K562 (cell line): Measurements from ENCODE around the gene NTN1. TPM values are rescaled to one million over a fixed set of nuclear protein-coding genes. Genes with fewer than 3 reads are reported as not detected.

Experiments used
- ATAC-seq: fragments of 200-7000 bp; cut with Tn5 transposase; 3 replicates; pipeline ENCODE4 v1.9.1; 2020; ENCODE audit warnings: moderate library complexity
- BruUV-seq: library from RNA; stranded (reverse); fragments of 400-500 nt; replicated peaks from 2 replicates; lab custom pipeline; 2021; lab: Mats Ljungman, UMichigan
- CTCF ChIA-PET: fragments of 300-600 bp; formaldehyde crosslinking; extraction: SDS; loops from one replicate; lab custom pipeline; 2021; ENCODE audit warnings: low intra/inter-chr PET ratio; lab: Yijun Ruan, JAX
- POLR2A ChIA-PET: fragments of 300-600, 350-650 bp; sonication (Branson Sonifier 250); formaldehyde crosslinking; extraction: SDS; loops from one replicate; lab custom pipeline; 2021; ENCODE audit warnings: antibody characterized with exemption, inconsistent platforms; lab: Yijun Ruan, JAX
- DNase-seq, 4 experiments: peaks; one replicate each; pipeline versions ENCODE4 v3.0.0 to v3.0.0-alpha.2; 2011 to 2018; ENCODE audit warnings: low spot score in 3 of 4, mixed read lengths in 3 of 4; ENCODE audit errors: extremely low read depth in 1 of 4
- FAIRE-seq: peaks from 2 replicates; lab custom pipeline; 2011; peaks lifted over from hg19 to GRCh38; lab: Jason Lieb, UNC
- H2AFZ ChIP-seq: 2 replicates; pipeline ENCODE4 v1.6.0; 2011; ENCODE audit warnings: low read depth, low read length, control low read depth, inconsistent platforms
- H3K27ac ChIP-seq: fragments of 200-600 bp; 3 replicates; pipeline ENCODE4 v1.8.0; 2011; ENCODE audit warnings: low read depth, mild to moderate bottlenecking, control low read depth, inconsistent platforms, low read length, moderate library complexity, mixed read lengths; ENCODE audit errors: extremely low read depth
- H3K27me3 ChIP-seq, 2 experiments: fragments of 300-600 bp in 1 of 2; 2 replicates in 1 of 2; 3 replicates in 1 of 2; pipeline versions ENCODE4 v1.6.0 to v1.8.0; 2011; ENCODE audit warnings: inconsistent platforms in 2 of 2, low read length in 2 of 2, mild to moderate bottlenecking in 1 of 2, mixed read lengths in 1 of 2, moderate library complexity in 1 of 2; ENCODE audit not compliant: control insufficient read depth in 2 of 2, insufficient read depth in 2 of 2
- H3K36me3 ChIP-seq: fragments of 300-600 bp; 3 replicates; pipeline ENCODE4 v1.8.0; 2011; ENCODE audit warnings: mild to moderate bottlenecking, low read length, inconsistent platforms; ENCODE audit not compliant: control insufficient read depth, insufficient read depth
- H3K4me1 ChIP-seq, 2 experiments: fragments of 200-600 bp in 1 of 2; replicated peaks in 1 of 2; 2 replicates in 1 of 2; 3 replicates in 1 of 2; pipeline versions ENCODE4 v1.5.1 to v1.8.0; 2011; ENCODE audit warnings: inconsistent platforms in 2 of 2, low read length in 2 of 2, mild to moderate bottlenecking in 1 of 2, mixed read lengths in 1 of 2, moderate library complexity in 1 of 2; ENCODE audit not compliant: control insufficient read depth in 2 of 2, insufficient read depth in 2 of 2
- H3K4me2 ChIP-seq: 2 replicates; pipeline ENCODE4 v1.6.1; 2011; ENCODE audit warnings: low read length, control low read depth, inconsistent platforms, mixed read lengths; ENCODE audit not compliant: insufficient read depth
- H3K4me3 ChIP-seq: fragments of 200-600 bp; sonication (generic), shearing (Covaris generic); 2 replicates; pipeline ENCODE4 v1.5.1; 2016; ENCODE audit warnings: control low read depth, inconsistent platforms
- H3K79me2 ChIP-seq: fragments of 200-600 bp; 3 replicates; pipeline ENCODE4 v1.8.0; 2011; ENCODE audit warnings: low read length, inconsistent platforms; ENCODE audit not compliant: control insufficient read depth, insufficient read depth
- H3K9ac ChIP-seq, 2 experiments: 2 replicates each; pipeline versions ENCODE4 v1.6.0 to v1.6.1; 2011; ENCODE audit warnings: low read depth in 2 of 2, low read length in 2 of 2, control low read depth in 1 of 2, inconsistent platforms in 1 of 2, mild to moderate bottlenecking in 1 of 2, mixed read lengths in 1 of 2; ENCODE audit not compliant: insufficient read depth in 1 of 2
- H3K9me1 ChIP-seq: one replicate; pipeline ENCODE4 v1.6.0; 2011; ENCODE audit warnings: inconsistent platforms, mild to moderate bottlenecking, low read length, moderate library complexity; ENCODE audit not compliant: control insufficient read depth, insufficient read depth
- H3K9me3 ChIP-seq: replicated peaks from 2 replicates; pipeline ENCODE4 v1.5.1; 2011; ENCODE audit warnings: low read depth, low read length, inconsistent platforms; ENCODE audit not compliant: control insufficient read depth, insufficient read depth
- H4K20me1 ChIP-seq: replicated peaks from 2 replicates; pipeline ENCODE4 v1.6.1; 2011; ENCODE audit warnings: low read length, inconsistent platforms, mixed read lengths; ENCODE audit not compliant: control insufficient read depth, insufficient read depth
- HLTF ChIP-seq: fragments of 450-650 bp; IDR thresholded peaks from 2 replicates; pipeline ENCODE4 v1.6.1; 2016
- NCOA6 ChIP-seq: fragments of 450-650 bp; IDR thresholded peaks from 2 replicates; pipeline ENCODE4 v1.6.1; 2017; ENCODE audit warnings: mild to moderate bottlenecking
- NR0B1 ChIP-seq: fragments of 450-650 bp; IDR thresholded peaks from one replicate; pipeline ENCODE4 v1.6.1; 2018; ENCODE audit warnings: mild to moderate bottlenecking, moderate library complexity; ENCODE audit not compliant: partially characterized antibody
- SIN3A ChIP-seq, 2 experiments: fragments of 150-350 bp in 1 of 2; IDR thresholded peaks; 2 replicates each; pipeline ENCODE4 v1.6.1; 2011 to 2016; ENCODE audit warnings: borderline replicate concordance in 2 of 2, low read depth in 2 of 2, low read length in 2 of 2, mild to moderate bottlenecking in 2 of 2, moderate library complexity in 2 of 2; ENCODE audit not compliant: control insufficient read depth in 1 of 2
- SMARCE1 ChIP-seq: fragments of 450-650 bp; IDR thresholded peaks from 2 replicates; pipeline ENCODE4 v1.7.1; 2016; ENCODE audit warnings: mild to moderate bottlenecking
- STAT5A ChIP-seq: IDR thresholded peaks from 2 replicates; pipeline ENCODE4 v1.6.1; 2012; ENCODE audit warnings: low read length, inconsistent platforms, borderline replicate concordance
- ZNF134 ChIP-seq: fragments of 250-450 bp; sonication (Bioruptor Pico); conservative IDR thresholded peaks from 2 replicates; pipeline ENCODE4 v1.4.0; 2020
- WGBS: fragments of 100-300 bp; shearing (Covaris generic); methylation state at CpG from one replicate; pipeline ENCODE4 v1.1.6; 2016; ENCODE audit warnings: low coverage, mixed read lengths; ENCODE audit not compliant: insufficient coverage; ENCODE audit errors: missing lambda C conversion rate; 5-methylcytosine and 5-hydroxymethylcytosine counted together
- in situ Hi-C: fragments of 300-500 bp; cut with MboI; formaldehyde crosslinking; loops from 4 replicates; pipeline ENCODE4 v1.15.0; 2018; ENCODE audit warnings: inconsistent platforms, mixed read lengths
- intact Hi-C: fragments of 100-400 bp; cut with micrococcal nuclease; formaldehyde crosslinking; loops from 2 replicates; pipeline ENCODE4 v1.14.2; 2022
- polyA plus RNA-seq, 8 experiments: library from polyadenylated mRNA; depleted of rRNA in 4 of 8; stranded (reverse) in 5 of 8; unstranded in 3 of 8; fragments of >200 nt; fragmentation: Nextera tagmentation in 2 of 8; fragmentation: Illumina TruSeq in 1 of 8; extraction: Ambion mirVana in 2 of 8; extraction: Trizol in 1 of 8; gene quantifications; 2 replicates each; pipeline versions ENCODE4 v1.2.1 to v1.2.3, GENCODE V29; 2011 to 2014; ENCODE audit warnings: inconsistent platforms in 1 of 8, missing spikeins in 1 of 8
- total RNA-seq, 7 experiments: library from RNA; depleted of rRNA in 6 of 7; stranded (reverse); fragments of >200 nt in 6 of 7; fragmentation: Illumina TruSeq in 2 of 7; extraction: Trizol in 2 of 7; gene quantifications; 2 replicates each; pipeline versions ENCODE4 v1.2.1 to v1.2.3, GENCODE V29; 2011 to 2021; ENCODE audit warnings: low replicate concordance in 1 of 7
- TF ChIP-seq, protein P1 (sequence below), 2 experiments: fragments of 450-650 bp; IDR thresholded peaks; 2 replicates each; pipeline ENCODE4 v1.6.1; 2016; ENCODE audit warnings: mild to moderate bottlenecking in 2 of 2, borderline replicate concordance in 1 of 2, low read depth in 1 of 2, moderate library complexity in 1 of 2

Gene NTN1
- total and polyA plus RNA-seq, 9 of the 15 experiments (the other 6 are each of a cell fraction or from before 2014, with no cell fraction given) = 0.02 TPM; not detected in 8

- TF ChIP-seq, protein P1, sequence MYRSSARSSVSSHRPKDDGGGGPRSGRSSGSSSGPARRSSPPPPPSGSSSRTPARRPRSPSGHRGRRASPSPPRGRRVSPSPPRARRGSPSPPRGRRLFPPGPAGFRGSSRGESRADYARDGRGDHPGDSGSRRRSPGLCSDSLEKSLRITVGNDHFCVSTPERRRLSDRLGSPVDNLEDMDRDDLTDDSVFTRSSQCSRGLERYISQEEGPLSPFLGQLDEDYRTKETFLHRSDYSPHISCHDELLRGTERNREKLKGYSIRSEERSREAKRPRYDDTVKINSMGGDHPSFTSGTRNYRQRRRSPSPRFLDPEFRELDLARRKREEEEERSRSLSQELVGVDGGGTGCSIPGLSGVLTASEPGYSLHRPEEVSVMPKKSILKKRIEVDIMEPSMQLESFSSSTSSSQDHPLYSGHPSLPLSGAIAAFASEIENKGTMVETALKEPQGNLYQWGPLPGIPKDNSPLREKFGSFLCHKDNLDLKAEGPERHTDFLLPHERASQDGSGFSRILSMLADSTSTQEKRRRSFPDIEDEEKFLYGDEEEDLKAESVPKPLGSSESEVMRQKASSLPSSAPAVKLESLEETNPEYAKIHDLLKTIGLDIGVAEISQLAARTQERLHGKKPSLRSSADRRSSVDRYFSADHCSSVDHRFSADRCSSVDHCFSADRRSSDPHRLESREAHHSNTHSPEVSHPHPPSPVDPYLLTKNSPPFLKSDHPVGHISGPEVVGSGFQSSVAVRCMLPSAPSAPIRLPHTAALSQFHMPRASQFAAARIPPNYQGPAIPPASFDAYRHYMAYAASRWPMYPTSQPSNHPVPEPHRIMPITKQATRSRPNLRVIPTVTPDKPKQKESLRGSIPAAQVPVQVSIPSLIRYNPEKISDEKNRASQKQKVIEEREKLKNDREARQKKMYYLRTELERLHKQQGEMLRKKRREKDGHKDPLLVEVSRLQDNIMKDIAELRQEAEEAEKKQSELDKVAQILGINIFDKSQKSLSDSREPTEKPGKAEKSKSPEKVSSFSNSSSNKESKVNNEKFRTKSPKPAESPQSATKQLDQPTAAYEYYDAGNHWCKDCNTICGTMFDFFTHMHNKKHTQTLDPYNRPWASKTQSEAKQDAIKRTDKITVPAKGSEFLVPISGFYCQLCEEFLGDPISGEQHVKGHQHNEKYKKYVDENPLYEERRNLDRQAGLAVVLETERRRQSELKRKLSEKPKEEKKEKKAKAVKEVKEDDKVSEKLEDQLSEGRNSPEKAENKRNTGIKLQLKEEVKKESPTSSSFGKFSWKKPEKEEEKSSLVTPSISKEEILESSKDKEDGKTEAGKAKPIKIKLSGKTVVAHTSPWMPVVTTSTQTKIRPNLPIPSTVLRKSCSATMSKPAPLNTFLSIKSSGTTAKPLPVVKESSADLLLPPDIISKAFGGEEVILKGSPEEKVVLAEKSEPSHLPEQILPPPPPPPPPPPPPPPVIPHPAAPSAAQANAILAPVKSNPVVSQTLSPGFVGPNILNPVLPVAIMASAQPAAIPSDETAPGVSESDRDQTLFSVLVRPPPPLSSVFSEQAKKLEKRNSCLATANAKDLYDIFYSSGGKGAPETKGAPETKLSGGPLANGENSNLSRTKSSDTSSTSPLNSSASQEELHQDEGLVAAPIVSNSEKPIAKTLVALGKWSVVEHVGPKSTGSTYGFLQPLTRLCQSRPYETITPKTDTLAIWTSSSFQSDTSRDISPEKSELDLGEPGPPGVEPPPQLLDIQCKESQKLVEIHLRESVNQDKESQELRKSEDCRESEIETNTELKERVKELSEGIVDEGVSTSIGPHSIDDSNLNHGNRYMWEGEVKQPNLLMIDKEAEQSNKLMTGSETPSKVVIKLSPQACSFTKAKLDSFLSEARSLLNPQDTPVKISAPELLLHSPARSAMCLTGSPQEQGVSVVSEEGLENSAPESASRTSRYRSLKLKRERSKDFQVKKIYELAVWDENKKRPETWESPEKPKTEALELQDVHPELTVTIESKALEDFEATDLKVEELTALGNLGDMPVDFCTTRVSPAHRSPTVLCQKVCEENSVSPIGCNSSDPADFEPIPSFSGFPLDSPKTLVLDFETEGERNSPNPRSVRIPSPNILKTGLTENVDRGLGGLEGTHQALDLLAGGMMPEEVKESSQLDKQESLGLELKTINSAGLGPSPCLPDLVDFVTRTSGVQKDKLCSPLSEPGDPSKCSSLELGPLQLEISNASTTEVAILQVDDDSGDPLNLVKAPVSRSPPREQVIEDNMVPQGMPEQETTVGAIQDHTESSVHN (IDR thresholded peaks at IDR 0.05; ENCODE audit: borderline replicate concordance in 1 of 2, low read depth in 1 of 2) = no peak
Observed at GRCh38 chr17:9169116-9169515, 147.8 kb downstream of the NTN1 start (continued).

GRCh38 chr17:9170336-9170735 lies 149.0 kb downstream of the NTN1 start:
- Histone ChIP-seq H2AFZ (no peak overlapping the region), H3K4me1 (no peaks in the 10 kb centered on the region), H3K9ac (no peak overlapping the region), H3K9me1 (no peaks in the 10 kb centered on the region), H3K36me3 (no peaks in the 10 kb centered on the region), H3K9me3 (no peaks in the 10 kb centered on the region), H3K4me2 (no peak overlapping the region), H3K27me3 (peaks cover 0 to 5% of the 10 kb centered on the region in 2 experiments; a peak in 1 of 5 replicates), H4K20me1 (no peaks in the 10 kb centered on the region), H3K27ac (no peak overlapping the region), H3K79me2 (no peaks in the 10 kb centered on the region), H3K4me3 (no peak overlapping the region)
- 0% methylated on average over 4 of the region's 4 CpGs for WGBS
- no peak for FAIRE-seq
- CTCF ChIA-PET = no interaction called here
- TF ChIP-seq SIN3A (IDR thresholded peaks at IDR 0.05; ENCODE audit: borderline replicate concordance in 2 of 2, control insufficient read depth in 1 of 2, low read depth in 2 of 2, low read length in 2 of 2) (no peak), STAT5A (no peak), ZNF134 (CRISPR knock-in tag) (no peak), NCOA6 (no peak), NR0B1 (no peak), SMARCE1 (no peak), HLTF (no peak)
- POLR2A ChIA-PET = no interaction called here
- in situ Hi-C loops (no loop called here), intact Hi-C loops (no loop called here)
- no peak for ATAC-seq
- no TSS peak for BruUV-seq
- no peak for DNase-seq
